Mammary epithelial cell (primary cell): ENCODE measurements around the gene ARHGAP25.

Experiments used
- EZH2 ChIP-seq: IDR thresholded peaks from 2 replicates; pipeline ENCODE4 v1.6.1; 2012; ENCODE audit warnings: low read length, inconsistent platforms, borderline replicate concordance
- TF ChIP-seq, protein P1 (sequence below), 2 donors: IDR thresholded peaks in 1 of 2; conservative IDR thresholded peaks in 1 of 2; 2 replicates each; pipeline ENCODE4 v1.5.1; 2011 to 2012; ENCODE audit warnings: inconsistent platforms in 2 of 2, low read length in 2 of 2, mild to moderate bottlenecking in 2 of 2, control low read depth in 1 of 2, low read depth in 1 of 2; ENCODE audit not compliant: insufficient read depth in 1 of 2; ENCODE audit errors: extremely low read depth in 1 of 2

DNA sequence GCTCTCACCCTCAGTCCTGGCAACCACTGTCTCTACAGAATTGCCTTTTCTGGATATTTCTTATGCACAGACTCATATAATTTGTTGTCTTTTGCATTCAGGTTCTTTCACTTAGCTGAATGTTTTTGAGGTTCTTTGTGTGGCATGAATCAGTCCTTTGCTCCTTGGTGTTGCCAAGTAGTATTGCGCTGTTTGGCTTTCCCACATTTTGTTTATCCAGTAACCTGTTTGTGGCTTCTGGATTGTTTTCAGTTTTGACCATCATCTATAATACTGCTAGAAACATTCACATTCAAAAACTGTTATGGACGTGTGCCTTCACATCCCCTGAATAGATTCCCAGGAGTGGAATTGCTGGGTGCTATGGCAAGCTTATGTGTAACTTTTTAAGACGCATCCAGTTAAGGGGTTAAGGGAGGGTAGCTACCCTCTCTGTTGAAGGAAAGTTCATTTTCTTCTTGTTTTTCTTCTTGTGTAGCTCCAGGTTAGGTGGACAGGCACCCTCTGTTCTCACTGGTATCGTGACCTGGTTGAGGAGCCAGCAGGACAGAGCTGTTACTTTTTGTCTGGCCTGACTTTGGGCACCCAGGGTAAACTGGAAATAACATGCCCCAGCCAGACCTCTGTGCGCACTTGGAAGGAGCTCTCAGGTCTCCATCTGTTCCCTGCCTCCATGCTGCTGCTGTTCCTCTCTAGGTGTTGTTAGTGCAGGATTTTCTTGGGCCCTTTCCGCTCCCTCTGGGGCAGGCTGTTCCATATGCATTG, 29.6 kb downstream of the ARHGAP25 start:
- TF ChIP-seq, protein P1, sequence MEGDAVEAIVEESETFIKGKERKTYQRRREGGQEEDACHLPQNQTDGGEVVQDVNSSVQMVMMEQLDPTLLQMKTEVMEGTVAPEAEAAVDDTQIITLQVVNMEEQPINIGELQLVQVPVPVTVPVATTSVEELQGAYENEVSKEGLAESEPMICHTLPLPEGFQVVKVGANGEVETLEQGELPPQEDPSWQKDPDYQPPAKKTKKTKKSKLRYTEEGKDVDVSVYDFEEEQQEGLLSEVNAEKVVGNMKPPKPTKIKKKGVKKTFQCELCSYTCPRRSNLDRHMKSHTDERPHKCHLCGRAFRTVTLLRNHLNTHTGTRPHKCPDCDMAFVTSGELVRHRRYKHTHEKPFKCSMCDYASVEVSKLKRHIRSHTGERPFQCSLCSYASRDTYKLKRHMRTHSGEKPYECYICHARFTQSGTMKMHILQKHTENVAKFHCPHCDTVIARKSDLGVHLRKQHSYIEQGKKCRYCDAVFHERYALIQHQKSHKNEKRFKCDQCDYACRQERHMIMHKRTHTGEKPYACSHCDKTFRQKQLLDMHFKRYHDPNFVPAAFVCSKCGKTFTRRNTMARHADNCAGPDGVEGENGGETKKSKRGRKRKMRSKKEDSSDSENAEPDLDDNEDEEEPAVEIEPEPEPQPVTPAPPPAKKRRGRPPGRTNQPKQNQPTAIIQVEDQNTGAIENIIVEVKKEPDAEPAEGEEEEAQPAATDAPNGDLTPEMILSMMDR (conservative IDR thresholded peaks at IDR 0.05 in 1 of 2, IDR thresholded peaks at IDR 0.05 in 1 of 2; ENCODE audit: extremely low read depth in 1 of 2, insufficient read depth in 1 of 2, low read depth in 1 of 2, low read length in 2 of 2), result no peak
- TF ChIP-seq EZH2, result no peak
